Gastroesophageal sphincter (tissue), 3 donors: ENCODE data around the gene FANCI.

Experiments used
- CTCF ChIP-seq, 4 experiments: fragments of 200-600 bp in 2 of 4; fragments of 450-650 bp in 2 of 4; sonication (generic) in 1 of 4; IDR thresholded peaks; one replicate each; pipeline ENCODE4 v1.5.1; 2017 to 2019; ENCODE audit warnings: antibody characterized with exemption in 4 of 4, mild to moderate bottlenecking in 2 of 4, moderate library complexity in 2 of 4
- POLR2A ChIP-seq, 2 donors: fragments of 450-650 bp; IDR thresholded peaks; one replicate each; pipeline ENCODE4 v1.6.1; 2017; ENCODE audit warnings: antibody characterized with exemption in 2 of 2, mild to moderate bottlenecking in 2 of 2, moderate library complexity in 1 of 2

DNA sequence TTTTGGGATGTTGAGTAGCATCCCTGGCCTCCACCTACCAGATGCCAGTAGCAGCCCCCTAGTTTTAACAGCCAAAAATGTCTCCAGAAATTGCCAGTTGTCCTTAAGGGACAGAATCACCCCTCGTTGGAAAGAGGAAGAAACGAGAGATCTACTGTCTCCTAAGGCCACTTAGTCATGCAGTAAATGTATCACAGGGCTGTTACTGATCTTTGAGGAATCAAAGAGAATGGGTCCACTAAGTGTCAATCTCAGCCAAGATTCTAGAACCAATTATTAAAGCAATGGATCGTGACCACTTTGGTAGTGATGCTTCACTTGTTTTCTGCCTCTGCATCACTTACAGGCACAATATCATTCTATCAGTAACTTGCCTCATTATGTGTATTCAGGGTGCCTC, 64.5 kb downstream of the FANCI start:
- no peak for TF ChIP-seq CTCF (IDR thresholded peaks at IDR 0.05)
- TF ChIP-seq POLR2A (IDR thresholded peaks at IDR 0.05), result no peak
